Epithelial cell of proximal tubule (primary cell): ENCODE data around the gene KRTAP10-8. TPM values are rescaled to one million over a fixed set of nuclear protein-coding genes. Genes with fewer than 3 reads are reported as not detected.
"Not testable (repeated sequence)": the region's sequence is repeated elsewhere in the genome, so short reads cannot be mapped to it uniquely, and the experiment has no call there.

Experiments used
- DNase-seq: peaks from one replicate; pipeline ENCODE4 v3.0.0-alpha.2; 2011; ENCODE audit warnings: low read depth
- H3K4me3 ChIP-seq: 2 replicates; pipeline ENCODE4 v1.5.1; 2011; ENCODE audit warnings: low read depth, mild to moderate bottlenecking, low read length
- CTCF ChIP-seq: conservative IDR thresholded peaks from 2 replicates; pipeline ENCODE4 v1.5.1; 2012; ENCODE audit warnings: low read depth, mild to moderate bottlenecking, low read length
- total RNA-seq: library from RNA; depleted of rRNA; stranded (reverse); fragments of >200 nt; gene quantifications from 2 replicates; pipeline ENCODE4 v1.2.3, GENCODE V29; 2015

The KRTAP10-8 gene
- total RNA-seq, 1 donor from 2014 or later: not detected

- TF ChIP-seq CTCF: no peak
- no peak overlapping the region for H3K4me3 ChIP-seq
- DNase-seq: no peak
Measured at GRCh38 chr21:44589586-44590305, 22.1 kb upstream of the KRTAP10-8 start.

GRCh38 chr21:44590311-44590721 is 21.6 kb upstream of the KRTAP10-8 start:
- no peak overlapping the region for H3K4me3 ChIP-seq
- DNase-seq: no peak
- no peak for TF ChIP-seq CTCF

GRCh38 chr21:44590897-44591800 is 20.7 kb upstream of the KRTAP10-8 start:
- DNase-seq, H3K4me3 ChIP-seq: not testable (repeated sequence)

GRCh38 chr21:44591801-44592130 is 20.1 kb upstream of the KRTAP10-8 start:
- not testable (repeated sequence) for DNase-seq, H3K4me3 ChIP-seq

GRCh38 chr21:44592446-44593311 is 19.2 kb upstream of the KRTAP10-8 start, which contains the start of gene KRTAP10-6:
TSS of gene KRTAP10-6 (minus strand) at chr21:44592505. CDS start at chr21:44592484, 21 bp downstream.
- H3K4me3 ChIP-seq: no peak within 1 kb of the TSS
- no peak for DNase-seq
- no peak for TF ChIP-seq CTCF

GRCh38 chr21:44593598-44594405 is 18.1 kb upstream of the KRTAP10-8 start:
- DNase-seq: no peak
- no peak overlapping the region for H3K4me3 ChIP-seq
- no peak for TF ChIP-seq CTCF

GRCh38 chr21:44594406-44594916 is 17.4 kb upstream of the KRTAP10-8 start:
- H3K4me3 ChIP-seq: no peak overlapping the region
- TF ChIP-seq CTCF: no peak
- DNase-seq: no peak
